Smooth muscle cell (in vitro differentiated cells): ENCODE measurements around the gene ARHGEF28. TPM values are rescaled to one million over a fixed set of nuclear protein-coding genes. Genes with fewer than 3 reads are reported as not detected.

ENCODE experiments used
- DNase-seq: peaks from one replicate; lab custom pipeline; 2025; ENCODE audit not compliant: unreplicated experiment; lab: John Stamatoyannopoulos, UW
- H2AFZ ChIP-seq: fragments of 200-600 bp; sonication (generic); 2 replicates; pipeline ENCODE4 v1.6.0; 2016; ENCODE audit warnings: antibody characterized with exemption, low read depth, mild to moderate bottlenecking
- H3F3A ChIP-seq: fragments of 200-600 bp; sonication (generic); 2 replicates; pipeline ENCODE4 v1.6.0; 2017; ENCODE audit warnings: antibody characterized with exemption, low read depth
- H3K27ac ChIP-seq: fragments of 200-600 bp; sonication (generic); 2 replicates; pipeline ENCODE4 v1.5.1; 2016; ENCODE audit warnings: low read depth, mild to moderate bottlenecking
- H3K27me3 ChIP-seq: fragments of 200-600 bp; sonication (generic); 2 replicates; pipeline ENCODE4 v1.6.1; 2016; ENCODE audit warnings: low read depth, mild to moderate bottlenecking
- H3K36me3 ChIP-seq: fragments of 200-600 bp; sonication (generic); 2 replicates; pipeline ENCODE4 v1.5.1; 2016; ENCODE audit warnings: low read depth
- H3K4me1 ChIP-seq: fragments of 200-600 bp; sonication (generic); 2 replicates; pipeline ENCODE4 v1.5.1; 2016; ENCODE audit warnings: low read depth
- H3K4me2 ChIP-seq: fragments of 200-600 bp; sonication (generic); 2 replicates; pipeline ENCODE4 v1.6.0; 2016; ENCODE audit warnings: mild to moderate bottlenecking
- H3K4me3 ChIP-seq: fragments of 200-600 bp; sonication (generic); 2 replicates; pipeline ENCODE4 v1.5.1; 2016; ENCODE audit warnings: mild to moderate bottlenecking
- H3K79me2 ChIP-seq: fragments of 200-600 bp; sonication (generic); 2 replicates; pipeline ENCODE4 v1.6.0; 2016; ENCODE audit warnings: low read depth, mild to moderate bottlenecking
- H3K9ac ChIP-seq: fragments of 200-600 bp; sonication (generic); 2 replicates; pipeline ENCODE4 v1.6.0; 2016; ENCODE audit warnings: low read depth
- H3K9me3 ChIP-seq: fragments of 200-600 bp; sonication (generic); replicated peaks from 2 replicates; pipeline ENCODE4 v1.5.1; 2016; ENCODE audit warnings: low read depth
- H4K20me1 ChIP-seq: fragments of 200-600 bp; sonication (generic); 2 replicates; pipeline ENCODE4 v1.6.0; 2016; ENCODE audit warnings: low read depth
- WGBS: methylation state at CpG from one replicate; pipeline ENCODE4 v1.1.7; 2016; ENCODE audit warnings: low lambda C conversion rate; 5-methylcytosine and 5-hydroxymethylcytosine counted together
- polyA plus RNA-seq: library from polyadenylated mRNA; unstranded; fragments of >200 nt; fragmentation: Nextera tagmentation; extraction: Ambion mirVana; gene quantifications from 2 replicates; pipeline ENCODE4 v1.2.1, GENCODE V29; 2016
- total RNA-seq: library from RNA; depleted of rRNA; stranded (reverse); fragments of >200 nt; gene quantifications from 2 replicates; pipeline ENCODE4 v1.2.3, GENCODE V29; 2014
- TF ChIP-seq, protein P1 (sequence below): fragments of 200-600 bp; sonication (generic); IDR thresholded peaks from 2 replicates; pipeline ENCODE4 v1.5.1; 2017; ENCODE audit warnings: borderline replicate concordance, mild to moderate bottlenecking, antibody characterized with exemption; ENCODE audit not compliant: insufficient read depth, poor library complexity, severe bottlenecking

Gene ARHGEF28
- total and polyA plus RNA-seq, 2 experiments from 2014 or later = 0.19 to 0.90 TPM

DNA sequence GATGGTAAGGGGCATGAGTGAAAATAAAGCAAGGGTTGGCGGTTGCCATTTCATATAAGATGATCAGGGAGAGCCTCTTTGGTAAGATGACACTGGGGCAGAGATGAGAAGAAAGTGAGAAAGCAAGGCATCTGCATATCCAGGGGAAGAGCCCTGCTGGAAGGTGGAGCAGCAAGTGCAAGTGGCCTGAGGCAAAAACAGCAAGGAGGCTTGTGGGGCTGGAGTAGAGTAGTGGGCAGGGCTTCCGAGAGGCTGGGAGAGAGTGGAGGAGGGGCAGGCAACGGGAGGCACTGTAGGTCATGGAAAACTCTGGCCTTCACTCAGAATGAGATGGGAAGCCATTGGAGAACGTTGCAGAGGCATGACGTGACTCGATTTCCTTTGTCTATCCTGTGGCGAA lies 199.2 kb downstream of the ARHGEF28 start:
- no peaks in the 10 kb centered on the region for H3K79me2 ChIP-seq
- no peak overlapping the region for H3K9ac ChIP-seq
- no peaks in the 10 kb centered on the region for H3K9me3 ChIP-seq
- no peak overlapping the region for H3K4me2 ChIP-seq
- H3F3A ChIP-seq = no peaks in the 10 kb centered on the region
- 86% methylated on average over 7 of the region's 7 CpGs for WGBS
- H3K36me3 ChIP-seq = no peaks in the 10 kb centered on the region
- TF ChIP-seq, protein P1, sequence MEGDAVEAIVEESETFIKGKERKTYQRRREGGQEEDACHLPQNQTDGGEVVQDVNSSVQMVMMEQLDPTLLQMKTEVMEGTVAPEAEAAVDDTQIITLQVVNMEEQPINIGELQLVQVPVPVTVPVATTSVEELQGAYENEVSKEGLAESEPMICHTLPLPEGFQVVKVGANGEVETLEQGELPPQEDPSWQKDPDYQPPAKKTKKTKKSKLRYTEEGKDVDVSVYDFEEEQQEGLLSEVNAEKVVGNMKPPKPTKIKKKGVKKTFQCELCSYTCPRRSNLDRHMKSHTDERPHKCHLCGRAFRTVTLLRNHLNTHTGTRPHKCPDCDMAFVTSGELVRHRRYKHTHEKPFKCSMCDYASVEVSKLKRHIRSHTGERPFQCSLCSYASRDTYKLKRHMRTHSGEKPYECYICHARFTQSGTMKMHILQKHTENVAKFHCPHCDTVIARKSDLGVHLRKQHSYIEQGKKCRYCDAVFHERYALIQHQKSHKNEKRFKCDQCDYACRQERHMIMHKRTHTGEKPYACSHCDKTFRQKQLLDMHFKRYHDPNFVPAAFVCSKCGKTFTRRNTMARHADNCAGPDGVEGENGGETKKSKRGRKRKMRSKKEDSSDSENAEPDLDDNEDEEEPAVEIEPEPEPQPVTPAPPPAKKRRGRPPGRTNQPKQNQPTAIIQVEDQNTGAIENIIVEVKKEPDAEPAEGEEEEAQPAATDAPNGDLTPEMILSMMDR = no peak
- no peaks in the 10 kb centered on the region for H4K20me1 ChIP-seq
- H3K27ac ChIP-seq = no peak overlapping the region
- DNase-seq = no peak
- no peaks in the 10 kb centered on the region for H3K4me1 ChIP-seq
- no peak overlapping the region for H2AFZ ChIP-seq
- H3K4me3 ChIP-seq = no peak overlapping the region
- H3K27me3 ChIP-seq = peaks cover 3% of the 10 kb centered on the region

DNA sequence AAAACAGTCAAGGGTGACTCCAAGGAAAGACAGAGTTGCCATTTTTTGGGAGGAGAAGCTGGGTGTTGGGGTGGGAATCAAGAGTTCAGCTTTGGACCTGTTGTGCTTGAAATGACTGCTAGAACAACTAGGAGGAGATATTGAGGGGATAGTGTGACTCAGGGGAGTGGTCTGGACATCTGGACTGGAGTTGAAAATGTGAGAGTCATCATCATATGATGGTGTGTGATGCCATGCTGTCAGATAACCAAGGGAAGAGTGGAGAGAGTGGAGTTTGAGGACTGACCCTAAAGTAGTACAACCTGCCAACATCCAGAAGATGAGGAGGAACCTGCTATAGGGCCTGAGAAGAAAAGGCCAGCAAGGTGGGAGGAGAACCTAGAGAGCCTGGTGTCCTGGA lies 199.7 kb downstream of the ARHGEF28 start:
- Histone ChIP-seq H4K20me1 (no peaks in the 10 kb centered on the region), H3K4me3 (no peak overlapping the region), H3K79me2 (no peaks in the 10 kb centered on the region), H2AFZ (no peak overlapping the region), H3K9ac (no peak overlapping the region), H3K27ac (no peak overlapping the region), H3K4me2 (no peak overlapping the region), H3K9me3 (no peaks in the 10 kb centered on the region), H3F3A (no peaks in the 10 kb centered on the region), H3K4me1 (no peaks in the 10 kb centered on the region), H3K27me3 (peaks cover 3% of the 10 kb centered on the region), H3K36me3 (no peaks in the 10 kb centered on the region)
- TF ChIP-seq, protein P1 = no peak
- no peak for DNase-seq

DNA sequence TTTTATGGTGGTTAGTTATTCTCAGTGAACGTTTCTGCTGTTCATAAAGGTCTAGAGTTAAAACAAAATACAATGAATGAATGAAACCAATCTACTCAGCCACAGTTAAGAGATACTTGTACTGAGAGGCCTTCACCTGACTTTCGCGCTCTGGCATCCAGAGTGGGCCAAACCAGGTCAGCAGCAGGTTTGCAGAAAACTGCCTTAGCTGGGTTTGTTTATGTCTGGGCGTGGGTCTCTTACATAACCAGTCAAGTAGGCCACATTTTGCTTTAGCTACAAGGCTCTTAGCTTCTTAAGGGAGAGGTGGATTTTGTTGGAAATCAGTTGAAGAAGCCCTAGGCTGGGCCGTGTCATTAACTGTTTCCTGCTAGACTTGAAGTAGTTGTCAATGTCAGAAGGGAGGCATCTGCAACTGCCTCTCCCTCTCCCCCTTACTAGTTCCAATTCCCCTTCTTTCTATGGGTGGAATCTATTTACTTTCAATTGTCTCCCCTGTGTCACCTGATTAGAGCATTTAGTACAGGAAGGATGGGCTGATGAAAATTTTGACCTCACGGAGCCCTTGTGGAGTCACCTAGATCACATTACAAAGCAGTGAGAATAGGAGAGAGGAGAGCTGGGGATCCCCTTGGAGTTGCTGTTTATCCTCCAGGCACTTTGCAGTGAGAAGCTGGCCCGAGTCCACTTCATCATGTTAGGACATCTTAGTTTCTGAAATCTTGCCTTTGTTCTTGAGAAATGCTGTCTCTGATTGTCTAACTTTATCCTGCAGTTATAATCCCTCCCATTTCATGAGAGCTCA lies 200.5 kb downstream of the ARHGEF28 start:
- no peak overlapping the region for H3K4me2 ChIP-seq
- no peaks in the 10 kb centered on the region for H3K4me1 ChIP-seq
- peaks cover 3% of the 10 kb centered on the region for H3K27me3 ChIP-seq
- H3K9ac ChIP-seq = no peak overlapping the region
- no peak overlapping the region for H3K4me3 ChIP-seq
- TF ChIP-seq, protein P1 = no peak
- no peaks in the 10 kb centered on the region for H4K20me1 ChIP-seq
- H3F3A ChIP-seq = no peaks in the 10 kb centered on the region
- H3K79me2 ChIP-seq = no peaks in the 10 kb centered on the region
- no peak for DNase-seq
- H3K9me3 ChIP-seq = no peaks in the 10 kb centered on the region
- no peak overlapping the region for H2AFZ ChIP-seq
- H3K36me3 ChIP-seq = no peaks in the 10 kb centered on the region
- WGBS = 77% methylated on average over 7 of the region's 7 CpGs
- no peak overlapping the region for H3K27ac ChIP-seq

DNA sequence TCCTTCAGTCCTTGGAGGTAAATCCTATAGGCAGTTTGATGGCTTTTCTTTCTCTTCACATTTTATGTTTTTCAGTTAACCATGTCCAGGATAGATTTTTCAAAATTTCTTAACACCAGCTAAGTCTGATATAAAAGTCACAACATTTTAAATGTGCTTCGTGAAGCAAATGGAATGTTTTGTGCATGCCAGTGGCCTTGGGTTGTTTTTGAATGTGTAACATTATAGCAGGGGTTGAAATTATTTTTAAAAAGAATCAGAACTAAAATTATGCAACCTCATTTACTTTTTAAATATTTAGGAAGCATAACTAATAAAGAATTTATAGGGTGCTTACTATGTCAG lies 201.1 kb downstream of the ARHGEF28 start:
- no peaks in the 10 kb centered on the region for H3K79me2 ChIP-seq
- H3K27me3 ChIP-seq = peaks cover 3% of the 10 kb centered on the region
- no peaks in the 10 kb centered on the region for H3F3A ChIP-seq
- H3K4me3 ChIP-seq = no peak overlapping the region
- H4K20me1 ChIP-seq = no peaks in the 10 kb centered on the region
- no peaks in the 10 kb centered on the region for H3K36me3 ChIP-seq
- no peaks in the 10 kb centered on the region for H3K9me3 ChIP-seq
- no peak overlapping the region for H2AFZ ChIP-seq
- no peak overlapping the region for H3K27ac ChIP-seq
- 96% methylated on average over 1 of the region's 1 CpG for WGBS
- H3K4me1 ChIP-seq = no peaks in the 10 kb centered on the region
- TF ChIP-seq, protein P1 = no peak
- DNase-seq = no peak
- H3K9ac ChIP-seq = no peak overlapping the region
- H3K4me2 ChIP-seq = no peak overlapping the region
